ENCODE results near the gene ZBTB34. TPM values are rescaled to one million over a fixed set of nuclear protein-coding genes. Genes with fewer than 3 reads are reported as not detected.

The ZBTB34 gene
- total RNA-seq, 2 experiments from 2014 or later, result 4.6 to 4.7 TPM

DNA sequence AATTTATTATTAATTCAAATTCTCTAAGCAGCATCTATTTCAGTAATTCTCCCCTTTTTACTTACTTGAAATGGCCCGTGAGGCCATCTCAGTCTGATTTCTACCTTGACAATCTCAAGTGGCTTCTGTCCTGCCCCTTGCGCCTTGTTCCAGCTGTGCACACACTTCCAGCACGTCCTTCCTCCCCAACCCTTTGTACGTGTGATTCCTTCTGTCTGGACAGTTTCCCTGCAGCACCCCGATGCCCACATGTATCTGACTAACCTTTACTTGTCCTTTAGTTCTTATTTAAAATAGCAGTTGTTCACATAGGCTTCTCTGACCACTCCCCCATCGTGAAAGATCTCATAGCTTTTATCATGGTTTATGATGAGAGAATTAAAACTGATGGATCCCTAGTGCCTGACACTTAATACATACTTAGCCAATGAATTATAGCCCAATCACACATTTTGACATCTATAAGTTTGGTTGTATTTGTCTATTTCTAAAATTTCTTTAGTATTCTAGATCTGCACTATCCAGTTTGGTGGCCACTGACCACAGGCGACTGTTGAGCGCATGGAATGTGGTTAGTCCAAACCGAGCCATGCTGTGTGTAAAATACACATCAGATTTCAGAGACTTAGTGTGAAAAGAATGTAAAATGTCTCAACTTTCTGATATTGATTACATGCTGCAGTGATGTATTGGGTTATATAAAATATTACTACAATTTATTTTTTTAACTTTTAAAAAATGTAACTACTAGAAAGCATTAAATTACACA is 14.3 kb downstream of the ZBTB34 start:
- ATAC-seq (no peak), DNase-seq (no peak)
- Mint-ChIP-seq H3K9me3 (no peaks in the 10 kb centered on the region), H3K27me3 (no peaks in the 10 kb centered on the region), H3K4me1 (ENCODE audit: low read depth) (peaks cover 39% of the 10 kb centered on the region), H3K36me3 (ENCODE audit: low read depth) (peaks cover 9% of the 10 kb centered on the region), H3K27ac (peak overlapping the region; percentile 1), H3K4me3 (no peak overlapping the region)
- ChIA-PET CTCF (no interaction called here), POLR2A (no interaction called here)
- intact Hi-C loops (cut with micrococcal nuclease), result no loop called here
- TF ChIP-seq CTCF (IDR thresholded peaks at IDR 0.05), result no peak

- peak overlapping the region; percentile 1 for H3K27ac Mint-ChIP-seq
- intact Hi-C loops (cut with micrococcal nuclease), result no loop called here
- no peak for ATAC-seq
- no peak for TF ChIP-seq CTCF (IDR thresholded peaks at IDR 0.05)
- H3K36me3 Mint-ChIP-seq (ENCODE audit: low read depth), result peaks cover 20% of the 10 kb centered on the region
- POLR2A ChIA-PET, result interaction anchor here (0.5 kb wide), 1 partner anchor 1082 kb away, joined by 3 read pairs; no protein-coding TSS in a partner anchor
- H3K27me3 Mint-ChIP-seq, result no peaks in the 10 kb centered on the region
- H3K4me3 Mint-ChIP-seq, result no peak overlapping the region
- H3K4me1 Mint-ChIP-seq (ENCODE audit: low read depth), result peaks cover 36% of the 10 kb centered on the region
- DNase-seq, result no peak
- H3K9me3 Mint-ChIP-seq, result no peaks in the 10 kb centered on the region
- CTCF ChIA-PET, result no interaction called here
Measured at GRCh38 chr9:126875756-126876510, 15.5 kb downstream of the ZBTB34 start.

GRCh38 chr9:126876531-126876930 is 16.1 kb downstream of the ZBTB34 start:
- no peak for ATAC-seq
- H3K4me1 Mint-ChIP-seq (ENCODE audit: low read depth), result peaks cover 36% of the 10 kb centered on the region
- no peak overlapping the region for H3K27ac Mint-ChIP-seq

GRCh38 chr9:126877418-126877817 is 17.0 kb downstream of the ZBTB34 start:
- Mint-ChIP-seq H3K4me3 (no peak overlapping the region), H3K4me1 (ENCODE audit: low read depth) (peaks cover 33% of the 10 kb centered on the region), H3K9me3 (no peaks in the 10 kb centered on the region), H3K36me3 (ENCODE audit: low read depth) (peaks cover 20% of the 10 kb centered on the region), H3K27me3 (no peaks in the 10 kb centered on the region), H3K27ac (no peak overlapping the region)
- DNase-seq (peak; percentile 9), ATAC-seq (no peak)
- ChIA-PET CTCF (no interaction called here), POLR2A (no interaction called here)
- intact Hi-C loops (cut with micrococcal nuclease), result no loop called here
- TF ChIP-seq CTCF (IDR thresholded peaks at IDR 0.05), result no peak

More at GRCh38 chr9:126876531-126876930, 16.1 kb downstream of the ZBTB34 start:
- no peak for DNase-seq
- no peaks in the 10 kb centered on the region for H3K27me3 Mint-ChIP-seq
- CTCF ChIA-PET, result no interaction called here
- peaks cover 20% of the 10 kb centered on the region for H3K36me3 Mint-ChIP-seq (ENCODE audit: low read depth)
- H3K9me3 Mint-ChIP-seq, result no peaks in the 10 kb centered on the region
- intact Hi-C loops (cut with micrococcal nuclease), result no loop called here
- TF ChIP-seq CTCF (IDR thresholded peaks at IDR 0.05), result no peak
- no peak overlapping the region for H3K4me3 Mint-ChIP-seq
- POLR2A ChIA-PET, result interaction anchor here (0.5 kb wide), 1 partner anchor 1083 kb away, joined by 3 read pairs; no protein-coding TSS in a partner anchor

GRCh38 chr9:126879288-126879687 is 18.8 kb downstream of the ZBTB34 start:
- ATAC-seq (no peak), DNase-seq (no peak)
- no peaks in the 10 kb centered on the region for H3K9me3 Mint-ChIP-seq
- no peak overlapping the region for H3K4me3 Mint-ChIP-seq
- intact Hi-C loops (cut with micrococcal nuclease), result no loop called here
- peaks cover 20% of the 10 kb centered on the region for H3K36me3 Mint-ChIP-seq (ENCODE audit: low read depth)
- TF ChIP-seq CTCF (IDR thresholded peaks at IDR 0.05), result no peak
- H3K27me3 Mint-ChIP-seq, result no peaks in the 10 kb centered on the region
- ChIA-PET POLR2A (interaction anchor here (0.7 to 0.9 kb wide), 2 partner anchors 14 to 17 kb away, joined by 3 read pairs; no protein-coding TSS in a partner anchor), CTCF (no interaction called here)
- H3K27ac Mint-ChIP-seq, result no peak overlapping the region
- H3K4me1 Mint-ChIP-seq (ENCODE audit: low read depth), result peaks cover 26% of the 10 kb centered on the region
